H1 (cell line): ENCODE results near the gene IL26. TPM values are rescaled to one million over a fixed set of nuclear protein-coding genes. Genes with fewer than 3 reads are reported as not detected.

Source experiments
- CREB1 ChIP-seq: IDR thresholded peaks from 2 replicates; pipeline ENCODE4 v1.6.1; 2012; ENCODE audit warnings: inconsistent platforms
- KDM1A ChIP-seq: fragments of 200-600, 300-600 bp; sonication (generic); IDR thresholded peaks from 2 replicates; pipeline ENCODE4 v1.7.1; 2016; ENCODE audit warnings: mild to moderate bottlenecking, low read length, borderline replicate concordance
- POU5F1 ChIP-seq: IDR thresholded peaks from 2 replicates; pipeline ENCODE4 v1.6.1; 2011; ENCODE audit warnings: low read depth, mild to moderate bottlenecking, low read length, moderate library complexity
- RFX5 ChIP-seq: IDR thresholded peaks from 2 replicates; pipeline ENCODE4 v1.6.1; 2011; ENCODE audit warnings: low read depth, low read length, improper control_type of control experiment, borderline replicate concordance
- SIX5 ChIP-seq: IDR thresholded peaks from 2 replicates; pipeline ENCODE4 v1.6.1; 2011; ENCODE audit warnings: mild to moderate bottlenecking, low read depth, low read length
- TAF1 ChIP-seq: IDR thresholded peaks from 2 replicates; pipeline ENCODE4 v1.6.1; 2011; ENCODE audit warnings: mild to moderate bottlenecking, low read depth, low read length
- TAF7 ChIP-seq: optimal IDR thresholded peaks from 2 replicates; pipeline ENCODE3; 2011; ENCODE audit warnings: low read depth, mild to moderate bottlenecking, inconsistent platforms, low read length, moderate library complexity, borderline replicate concordance
- polyA plus RNA-seq, 7 experiments: library from polyadenylated mRNA; depleted of rRNA in 3 of 7; stranded (reverse) in 5 of 7; unstranded in 2 of 7; fragments of >200 nt in 5 of 7; fragments of 200-250 nt in 2 of 7; gene quantifications; 1 replicate in 5 of 7; 2 replicates in 1 of 7; 4 replicates in 1 of 7; pipeline versions ENCODE4 v1.2.1 to v1.2.3, GENCODE V29; 2011 to 2013; ENCODE audit warnings: missing spikeins in 2 of 7, mixed read lengths in 2 of 7
- total RNA-seq: library from RNA; stranded (reverse); fragmentation: NEBNext Ultra II Directional; extraction: Animal tissue kit (Norgen Biotek cat#: 25700); gene quantifications from 2 replicates; pipeline ENCODE4 v1.2.1, GENCODE V29; 2021
- TF ChIP-seq, protein P1 (sequence below): IDR thresholded peaks from 2 replicates; pipeline ENCODE4 v1.6.1; 2012; ENCODE audit warnings: inconsistent platforms

Gene IL26
- total and polyA plus RNA-seq, 2 of the 8 experiments (the other 6 are each of a cell fraction or from before 2014, with no cell fraction given): not detected

DNA sequence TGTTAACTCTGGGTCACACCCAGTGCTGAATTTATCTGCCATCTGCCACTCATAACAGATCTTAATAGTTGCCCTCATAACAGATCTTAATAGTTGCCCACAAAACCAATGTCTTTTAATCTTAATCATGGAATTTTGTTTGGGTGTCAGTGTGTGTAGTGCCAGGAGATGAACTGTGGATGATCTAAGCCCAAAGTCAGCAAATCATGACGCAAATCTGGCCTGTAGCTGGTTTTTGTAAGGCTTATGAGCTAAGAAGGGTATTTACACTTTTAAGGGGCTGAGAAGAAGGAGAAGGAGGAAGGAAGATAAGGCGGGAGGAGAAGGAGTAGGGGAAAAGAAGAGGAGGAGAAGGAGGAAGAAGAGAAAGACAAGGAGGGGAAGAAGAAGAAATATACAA lies 10.0 kb upstream of the IL26 start (continued):
- no peak for TF ChIP-seq TAF7
- TF ChIP-seq, protein P1, sequence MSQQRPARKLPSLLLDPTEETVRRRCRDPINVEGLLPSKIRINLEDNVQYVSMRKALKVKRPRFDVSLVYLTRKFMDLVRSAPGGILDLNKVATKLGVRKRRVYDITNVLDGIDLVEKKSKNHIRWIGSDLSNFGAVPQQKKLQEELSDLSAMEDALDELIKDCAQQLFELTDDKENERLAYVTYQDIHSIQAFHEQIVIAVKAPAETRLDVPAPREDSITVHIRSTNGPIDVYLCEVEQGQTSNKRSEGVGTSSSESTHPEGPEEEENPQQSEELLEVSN: no peak
- TF ChIP-seq TAF1: no peak
- no peak for TF ChIP-seq POU5F1
- TF ChIP-seq KDM1A: no peak
- no peak for TF ChIP-seq SIX5
- no peak for TF ChIP-seq CREB1
- TF ChIP-seq RFX5: no peak
